Loucy (cell line): ENCODE results near the gene PRKRIP1.

Source experiments
- H2AFZ ChIP-seq: fragments of 200-600 bp; sonication (generic); 2 replicates; pipeline ENCODE4 v1.6.0; 2016; ENCODE audit warnings: antibody characterized with exemption, mild to moderate bottlenecking, low read length, moderate library complexity
- H3F3A ChIP-seq: fragments of 200-600 bp; 2 replicates; pipeline ENCODE4 v1.6.0; 2016; ENCODE audit warnings: antibody characterized with exemption, low read depth, mild to moderate bottlenecking
- H3K27me3 ChIP-seq: fragments of 200-600 bp; sonication (generic); 2 replicates; pipeline ENCODE4 v1.6.1; 2014; ENCODE audit warnings: low read length, mild to moderate bottlenecking; ENCODE audit not compliant: insufficient read depth, poor library complexity, severe bottlenecking
- H3K36me3 ChIP-seq: fragments of 200-600 bp; sonication (generic); 2 replicates; pipeline ENCODE4 v1.6.1; 2016; ENCODE audit warnings: low read length; ENCODE audit not compliant: insufficient read depth
- H3K4me1 ChIP-seq: fragments of 200-600 bp; sonication (generic); 2 replicates; pipeline ENCODE4 v1.5.1; 2014; ENCODE audit warnings: low read length, mild to moderate bottlenecking; ENCODE audit not compliant: insufficient read depth, poor library complexity, severe bottlenecking
- H3K4me2 ChIP-seq: fragments of 200-600 bp; sonication (generic); 2 replicates; pipeline ENCODE4 v1.6.0; 2014; ENCODE audit warnings: antibody characterized with exemption, low read length, low read depth, mild to moderate bottlenecking; ENCODE audit not compliant: poor library complexity, severe bottlenecking
- H3K4me3 ChIP-seq: fragments of 200-600 bp; sonication (generic); 2 replicates; pipeline ENCODE4 v1.5.1; 2014; ENCODE audit warnings: low read length, mild to moderate bottlenecking, mixed read lengths; ENCODE audit not compliant: poor library complexity, severe bottlenecking
- H3K79me2 ChIP-seq: fragments of 200-600 bp; sonication (generic); 2 replicates; pipeline ENCODE4 v1.6.1; 2014; ENCODE audit warnings: low read length; ENCODE audit not compliant: insufficient read depth
- H3K9ac ChIP-seq: fragments of 200-600 bp; sonication (generic); 2 replicates; pipeline ENCODE4 v1.6.0; 2014; ENCODE audit warnings: mild to moderate bottlenecking, low read depth, low read length, moderate library complexity; ENCODE audit not compliant: poor library complexity, severe bottlenecking
- H3K9me2 ChIP-seq: fragments of 200-600 bp; sonication (generic); replicated peaks from 2 replicates; pipeline ENCODE4 v1.6.1; 2016; ENCODE audit warnings: low read depth, low read length, mixed read lengths
- H3K9me3 ChIP-seq: fragments of 200-600 bp; sonication (generic); 2 replicates; pipeline ENCODE4 v1.6.1; 2014; ENCODE audit warnings: mild to moderate bottlenecking, antibody characterized with exemption, low read length, low read depth; ENCODE audit not compliant: insufficient read depth
- H4K20me1 ChIP-seq: fragments of 200-600 bp; sonication (generic); 2 replicates; pipeline ENCODE4 v1.6.0; 2014; ENCODE audit warnings: antibody characterized with exemption, low read length, mild to moderate bottlenecking; ENCODE audit not compliant: insufficient read depth, poor library complexity, severe bottlenecking
- CTCF ChIP-seq: fragments of 200-600 bp; sonication (generic); conservative IDR thresholded peaks from 2 replicates; pipeline ENCODE4 v1.5.1; 2014; ENCODE audit warnings: mild to moderate bottlenecking, antibody characterized with exemption, low read length
- EZH2phosphoT487 ChIP-seq: fragments of 200-600 bp; IDR thresholded peaks from 2 replicates; pipeline ENCODE4 v1.6.1; 2018; ENCODE audit warnings: antibody characterized with exemption, mild to moderate bottlenecking, moderate library complexity, borderline replicate concordance

Gene PRKRIP1

GRCh38 chr7:102431617-102432298, 35.6 kb downstream of the PRKRIP1 start:
- peaks cover 6% of the 10 kb centered on the region for H4K20me1 ChIP-seq
- H3K4me1 ChIP-seq, result peaks cover 69% of the 10 kb centered on the region
- no peaks in the 10 kb centered on the region; the same call in 1 of the 2 replicates for H3K36me3 ChIP-seq
- TF ChIP-seq CTCF (no peak), EZH2phosphoT487 (no peak)
- no peaks in the 10 kb centered on the region for H3K9me2 ChIP-seq
- H3K27me3 ChIP-seq, result no peaks in the 10 kb centered on the region
- H3K79me2 ChIP-seq, result peaks cover 33% of the 10 kb centered on the region
- H3F3A ChIP-seq, result peaks cover 6% of the 10 kb centered on the region; the same call in 1 of the 2 replicates
- H3K9ac ChIP-seq, result peak overlapping the region; percentile 71
- no peaks in the 10 kb centered on the region for H3K9me3 ChIP-seq
- H3K4me3 ChIP-seq, result peak overlapping the region; percentile 99
- H2AFZ ChIP-seq, result peak overlapping the region; percentile 4; the same call in 1 of the 2 replicates
- H3K4me2 ChIP-seq, result peak overlapping the region; percentile 81

- Histone ChIP-seq H3F3A (no peaks in the 10 kb centered on the region; the same call in 1 of the 2 replicates), H3K9me3 (no peaks in the 10 kb centered on the region), H3K79me2 (peaks cover 38% of the 10 kb centered on the region), H3K36me3 (no peaks in the 10 kb centered on the region; the same call in 1 of the 2 replicates), H3K27me3 (no peaks in the 10 kb centered on the region), H3K4me1 (peaks cover 61% of the 10 kb centered on the region), H2AFZ (no peak overlapping the region), H3K4me2 (peak overlapping the region; percentile 81), H3K9ac (peak overlapping the region; percentile 71), H4K20me1 (peaks cover 6% of the 10 kb centered on the region), H3K9me2 (no peaks in the 10 kb centered on the region), H3K4me3 (peak overlapping the region; percentile 99)
- TF ChIP-seq EZH2phosphoT487, result no peak
- TF ChIP-seq CTCF, result no peak
These were observed 36.5 kb downstream of the PRKRIP1 start for GRCh38 chr7:102432442-102433218.

- Histone ChIP-seq H3K9ac (peak within 1 kb of the TSS; percentile 79), H3K4me1 (peaks cover 60% of the 10 kb centered on the region)
- TF ChIP-seq EZH2phosphoT487 (no peak), CTCF (peak; percentile 15; the same call in 1 of the 2 replicates)
These were observed 37.3 kb downstream of the PRKRIP1 start, which contains the start of gene ORAI2 for GRCh38 chr7:102433219-102434038. ORAI2 (plus strand) TSS chr7:102433575; CDS start chr7:102438957, 5,382 bp downstream.

More at GRCh38 chr7:102433219-102434038, 37.3 kb downstream of the PRKRIP1 start, which contains the start of gene ORAI2:
- Histone ChIP-seq H3K27me3 (no peaks in the 10 kb centered on the region), H2AFZ (peak within 1 kb of the TSS; percentile 83), H3K79me2 (peaks cover 39% of the 10 kb centered on the region), H3K4me3 (peak within 1 kb of the TSS; percentile 99), H4K20me1 (peaks cover 6% of the 10 kb centered on the region), H3K9me3 (no peaks in the 10 kb centered on the region), H3K4me2 (peak within 1 kb of the TSS; percentile 99), H3K9me2 (no peaks in the 10 kb centered on the region), H3F3A (no peaks in the 10 kb centered on the region), H3K36me3 (no peaks in the 10 kb centered on the region; the same call in 1 of the 2 replicates)
